Suppressor macrophage treated with lipopolysaccharide for 4 hours (primary cell): ENCODE data around the gene PPP1R1C.

Source experiments
- DNase-seq: peaks from one replicate; pipeline ENCODE4 v3.0.0-alpha.2; 2020

The PPP1R1C gene

DNA sequence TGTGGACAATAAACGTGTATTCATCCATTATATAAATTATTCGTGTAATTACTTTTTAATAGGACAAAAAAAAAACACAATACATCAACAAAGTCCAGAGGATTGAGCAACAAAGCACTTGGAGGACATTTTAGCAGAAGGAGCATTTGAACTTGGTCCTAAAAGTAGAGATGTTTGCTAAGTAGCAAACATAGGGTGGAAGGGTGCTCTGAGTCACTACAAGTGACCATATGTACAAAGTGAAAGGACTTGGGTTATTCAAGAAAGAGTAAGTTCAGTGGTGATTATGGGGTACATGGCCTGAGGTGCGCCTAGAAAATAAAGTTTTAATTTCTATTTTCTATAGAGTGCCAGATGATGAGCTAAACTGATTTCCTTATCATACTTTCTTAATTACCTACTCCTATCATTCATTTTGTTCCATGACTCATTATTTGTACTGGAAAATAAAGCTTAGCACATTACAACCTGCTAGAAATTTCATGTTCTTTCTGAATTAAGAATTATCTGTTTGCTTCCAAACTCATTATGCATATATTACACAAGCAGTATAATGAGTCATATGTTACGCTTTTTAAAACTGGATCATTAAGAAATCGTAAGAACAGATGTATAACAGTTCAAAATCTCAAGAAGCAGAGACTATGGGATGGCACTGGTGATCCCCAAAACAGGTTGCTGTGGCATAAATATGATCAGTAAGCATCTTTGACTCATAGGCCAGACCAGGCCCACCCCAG is 13.1 kb upstream of the PPP1R1C start:
- no peak for DNase-seq

GRCh38 chr2:181973171-181973783 is 12.4 kb upstream of the PPP1R1C start:
- DNase-seq, result no peak

GRCh38 chr2:181977661-181978350 is 7.8 kb upstream of the PPP1R1C start:
- peak; percentile 66 for DNase-seq

DNA sequence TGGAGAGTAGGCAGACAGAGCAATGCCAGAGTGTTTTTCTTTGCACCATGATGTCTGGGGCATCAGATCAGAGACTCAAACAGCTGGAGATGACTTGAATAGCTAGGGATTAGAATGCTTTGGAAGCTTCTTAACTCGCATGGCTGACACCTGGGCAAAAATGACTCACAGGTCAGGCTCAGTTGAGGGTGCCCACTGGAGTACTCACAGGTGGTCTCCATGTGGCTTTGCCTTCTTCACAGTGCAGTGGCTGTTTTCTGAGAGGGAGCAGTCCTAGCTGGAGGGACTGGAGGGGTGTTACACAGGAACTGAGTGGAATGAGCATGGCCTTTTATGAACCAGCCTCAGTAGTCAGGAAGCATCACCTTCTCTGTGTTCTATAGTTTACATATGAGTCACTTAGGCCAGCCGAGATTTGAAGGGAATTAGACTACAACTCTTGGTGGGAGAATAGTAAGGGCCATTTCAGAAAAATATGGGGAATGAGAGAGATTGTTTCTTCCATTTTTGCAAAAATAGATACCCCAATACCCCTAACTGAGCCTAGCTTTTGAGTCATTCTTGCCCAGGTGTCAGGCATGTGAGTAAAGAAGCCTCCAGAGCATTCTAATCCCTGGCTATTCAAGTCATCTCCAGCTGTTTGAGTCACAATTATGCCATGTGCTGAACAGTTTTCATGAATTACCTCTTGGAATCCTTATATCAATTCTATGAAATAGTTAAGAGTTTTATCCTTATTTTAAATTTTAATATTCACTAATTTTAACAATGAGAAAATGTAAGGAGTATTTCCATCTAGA is 7.1 kb upstream of the PPP1R1C start:
- DNase-seq, result no peak

DNA sequence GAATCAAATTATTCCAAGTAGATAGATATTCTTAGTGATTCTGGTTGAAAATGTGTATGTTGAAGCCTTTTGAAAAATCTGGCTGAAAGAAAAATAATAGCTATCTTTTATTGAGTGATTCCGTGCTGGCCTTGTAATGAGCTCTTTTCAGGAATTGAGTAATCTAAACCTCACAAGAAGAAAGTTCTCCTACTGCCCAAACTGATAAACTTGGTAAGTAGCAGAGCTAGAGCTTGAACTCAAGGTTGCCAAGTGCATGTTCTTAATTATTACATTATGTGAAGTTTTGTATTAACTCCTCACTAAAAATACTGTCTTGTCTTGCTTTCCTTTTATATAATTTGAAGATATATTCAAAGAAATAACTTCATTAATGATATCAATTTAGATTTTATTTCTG is 1.6 kb upstream of the PPP1R1C start:
- DNase-seq, result no peak

DNA sequence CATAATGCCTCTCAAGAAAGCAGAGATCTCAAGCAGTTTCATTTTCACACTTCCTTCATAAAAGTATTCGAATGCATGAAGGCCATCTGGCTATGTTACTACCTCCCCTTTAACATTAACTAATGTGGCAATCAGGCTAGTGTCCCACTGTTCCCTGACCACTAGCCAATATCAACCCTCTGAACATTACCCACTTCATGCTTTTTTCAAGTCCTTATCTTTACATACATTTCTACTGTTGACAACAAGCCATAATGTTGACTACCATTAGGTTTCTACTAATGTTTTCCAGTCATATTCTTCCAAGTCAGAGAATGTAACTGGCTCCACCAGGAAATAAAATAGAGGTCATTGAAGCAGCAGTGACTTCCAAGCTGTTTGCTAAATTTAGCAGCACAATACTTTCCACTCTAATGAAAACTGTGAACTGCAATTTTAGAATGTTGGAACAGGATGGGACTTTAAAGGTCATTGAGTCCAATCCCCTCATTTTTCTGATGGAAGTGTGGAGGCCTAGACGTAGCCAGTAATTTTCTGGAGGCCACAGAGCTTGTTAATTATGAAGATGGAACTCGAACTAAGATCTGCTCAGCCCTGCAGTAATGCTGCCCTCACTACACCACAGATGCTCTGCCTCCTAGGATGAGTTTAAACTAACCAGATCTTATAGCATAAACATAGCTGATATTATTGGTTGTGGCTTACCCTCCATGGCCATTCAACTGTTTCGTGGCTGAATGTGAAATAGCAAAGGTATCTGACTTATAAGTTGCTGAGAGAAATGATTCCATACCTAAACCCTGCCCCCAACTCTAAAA is 630 bp upstream of the PPP1R1C start:
- DNase-seq, result no peak

DNA sequence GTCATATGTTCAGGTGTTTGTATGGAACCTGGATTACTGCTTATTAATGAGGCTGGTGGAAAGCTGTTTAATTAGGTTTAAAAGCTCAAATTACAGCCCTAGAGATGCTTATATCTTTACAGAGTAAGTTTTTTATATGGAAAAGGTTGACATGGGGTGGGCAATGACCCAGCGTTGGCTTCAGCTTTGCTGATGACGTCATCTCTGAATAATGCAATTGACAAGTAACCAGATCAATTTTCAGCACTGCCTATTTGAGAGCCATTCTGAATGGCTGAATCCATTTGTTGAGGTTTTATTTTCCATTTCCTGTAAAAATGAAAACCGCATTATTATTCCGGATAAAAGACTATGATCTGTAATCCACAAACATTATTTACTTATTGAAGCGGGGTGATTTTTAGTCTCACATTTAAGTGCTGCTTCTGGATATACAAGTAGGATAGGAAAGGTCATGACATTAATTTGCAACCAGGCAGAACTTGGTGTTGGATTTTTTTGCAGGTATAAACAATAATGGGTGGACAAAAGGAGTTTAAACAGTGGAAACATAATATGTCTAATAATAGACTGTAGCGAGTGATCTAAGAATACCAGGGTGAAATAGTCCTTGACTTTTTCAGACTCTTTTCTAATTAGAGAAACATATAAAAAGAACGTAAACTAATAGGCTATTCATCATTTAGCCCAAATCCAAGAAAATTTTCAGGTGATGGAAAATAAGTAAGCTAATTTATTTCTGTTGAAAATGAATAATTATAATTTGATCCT is 2.7 kb downstream of the PPP1R1C start:
- no peak for DNase-seq

DNA sequence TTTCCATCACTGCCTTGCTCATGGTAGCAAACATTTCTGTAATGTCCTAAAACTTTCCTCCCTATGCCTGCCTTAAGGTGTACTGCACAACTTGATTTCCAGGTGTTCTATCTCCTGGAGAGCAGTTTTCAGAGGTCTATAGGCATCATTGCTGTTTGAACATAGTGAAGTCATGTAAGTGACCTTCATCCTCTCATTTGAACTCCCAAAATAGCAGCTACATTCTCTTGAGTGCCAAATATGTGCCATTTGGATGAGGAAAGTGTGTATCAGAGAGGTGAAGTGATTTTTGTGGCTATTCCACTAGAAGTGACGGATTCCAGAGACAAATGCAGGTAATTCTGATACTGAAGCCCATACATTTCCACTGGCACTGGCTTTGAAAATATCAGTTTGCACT is 3.4 kb downstream of the PPP1R1C start:
- no peak for DNase-seq

- peak; percentile 79 for DNase-seq
Measured at GRCh38 chr2:181991171-181991885, 5.7 kb downstream of the PPP1R1C start.

DNA sequence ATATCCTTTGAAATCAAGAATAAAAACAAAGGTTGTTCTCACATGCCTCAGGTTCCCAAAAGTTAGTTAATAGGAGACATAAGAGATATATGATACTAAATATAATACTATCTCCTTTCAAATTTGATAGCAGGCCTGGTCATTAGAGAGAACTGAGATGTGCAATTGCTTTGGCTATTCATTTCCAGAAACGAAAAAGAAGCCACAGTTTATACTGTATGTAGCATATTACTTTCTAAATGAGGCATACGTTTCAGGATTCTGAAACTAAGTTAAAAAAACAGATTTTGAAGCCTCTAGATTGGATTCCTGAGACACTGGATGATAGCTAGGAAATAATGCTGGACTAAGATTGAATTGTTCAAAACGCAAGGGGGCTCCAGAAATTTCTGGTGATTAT is 7.1 kb downstream of the PPP1R1C start:
- DNase-seq, result peak; percentile 12

DNA sequence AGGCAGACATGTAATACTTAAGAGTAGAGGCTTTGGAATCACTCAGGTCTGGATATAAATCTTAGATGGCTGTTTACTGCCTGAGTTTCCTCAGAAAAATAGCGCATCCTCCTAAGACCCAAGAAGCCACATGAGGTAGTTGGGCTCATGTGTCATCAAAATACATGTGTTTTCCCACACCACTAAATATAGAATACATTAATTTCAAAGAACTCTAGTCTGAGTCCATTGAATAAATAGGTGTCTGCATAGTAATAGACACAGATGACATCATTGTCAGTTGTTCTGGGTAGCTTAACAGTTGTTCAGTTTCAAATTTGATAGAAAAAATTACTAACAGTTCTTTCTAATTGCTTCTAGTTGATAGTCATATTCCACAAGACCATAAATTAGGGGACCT is 9.6 kb downstream of the PPP1R1C start:
- no peak for DNase-seq

GRCh38 chr2:181998041-181998835 is 12.6 kb downstream of the PPP1R1C start:
- DNase-seq, result peak; percentile 7

DNA sequence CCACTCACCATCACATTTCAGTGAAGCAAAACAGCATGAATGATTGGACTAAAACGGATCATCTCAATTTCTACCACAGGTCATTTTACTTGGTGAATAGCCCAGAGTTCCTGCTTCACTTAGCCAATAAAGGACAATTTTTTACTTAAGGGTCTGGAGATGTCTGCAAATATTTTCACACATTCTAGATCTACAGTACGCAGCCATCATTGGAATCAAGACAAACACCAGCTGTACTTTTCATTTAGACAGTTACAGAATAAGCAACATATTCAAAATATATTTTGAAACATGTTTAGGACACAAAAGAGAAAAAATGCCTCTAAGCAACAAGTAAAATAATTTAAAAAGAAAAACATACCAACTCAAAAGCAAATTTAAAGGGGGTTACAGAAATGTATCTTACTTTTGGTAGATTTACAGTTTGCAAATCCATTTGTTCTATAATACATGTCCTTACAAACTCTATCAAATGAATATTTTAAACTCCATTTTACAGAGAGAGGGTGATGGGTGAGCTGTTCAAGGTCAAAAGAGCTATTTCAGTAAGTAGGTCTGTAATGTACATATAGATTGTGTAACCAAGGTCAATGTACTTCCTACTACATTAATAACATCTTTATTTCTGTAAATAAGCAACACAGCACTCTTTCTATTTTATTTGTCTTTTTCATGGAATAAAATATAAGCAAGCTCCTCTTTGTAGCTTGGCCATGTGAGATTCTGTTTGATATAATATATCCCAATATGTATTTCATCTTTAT is 13.4 kb downstream of the PPP1R1C start:
- DNase-seq, result no peak

- DNase-seq, result no peak
Measured at GRCh38 chr2:181999911-182000310, 14.3 kb downstream of the PPP1R1C start.

DNA sequence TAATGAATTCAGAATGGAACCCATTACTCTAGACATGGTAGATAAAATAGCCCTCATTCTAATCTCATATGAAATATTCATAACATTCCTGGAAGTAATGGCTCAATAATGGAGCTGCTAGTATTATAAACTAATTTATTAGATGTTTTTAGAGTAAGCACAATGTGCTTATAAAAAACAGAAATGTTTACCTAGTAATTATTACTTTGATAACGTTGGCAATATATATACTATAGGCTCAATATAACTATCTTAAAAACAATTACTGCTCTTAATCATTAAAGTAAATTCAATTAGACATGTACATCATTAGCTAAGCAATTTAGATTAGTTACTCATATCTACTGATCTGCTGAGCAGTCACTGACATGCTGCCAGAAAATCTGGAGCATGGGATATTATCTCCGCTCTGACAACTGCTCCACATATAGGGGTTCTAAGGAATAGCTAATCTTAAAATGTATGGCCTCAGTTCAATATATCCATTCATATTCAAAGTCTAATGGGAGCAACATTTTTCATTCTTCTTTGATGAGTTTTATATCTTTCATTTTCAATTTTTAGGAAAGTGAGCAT is 19.4 kb downstream of the PPP1R1C start:
- DNase-seq, result no peak

DNA sequence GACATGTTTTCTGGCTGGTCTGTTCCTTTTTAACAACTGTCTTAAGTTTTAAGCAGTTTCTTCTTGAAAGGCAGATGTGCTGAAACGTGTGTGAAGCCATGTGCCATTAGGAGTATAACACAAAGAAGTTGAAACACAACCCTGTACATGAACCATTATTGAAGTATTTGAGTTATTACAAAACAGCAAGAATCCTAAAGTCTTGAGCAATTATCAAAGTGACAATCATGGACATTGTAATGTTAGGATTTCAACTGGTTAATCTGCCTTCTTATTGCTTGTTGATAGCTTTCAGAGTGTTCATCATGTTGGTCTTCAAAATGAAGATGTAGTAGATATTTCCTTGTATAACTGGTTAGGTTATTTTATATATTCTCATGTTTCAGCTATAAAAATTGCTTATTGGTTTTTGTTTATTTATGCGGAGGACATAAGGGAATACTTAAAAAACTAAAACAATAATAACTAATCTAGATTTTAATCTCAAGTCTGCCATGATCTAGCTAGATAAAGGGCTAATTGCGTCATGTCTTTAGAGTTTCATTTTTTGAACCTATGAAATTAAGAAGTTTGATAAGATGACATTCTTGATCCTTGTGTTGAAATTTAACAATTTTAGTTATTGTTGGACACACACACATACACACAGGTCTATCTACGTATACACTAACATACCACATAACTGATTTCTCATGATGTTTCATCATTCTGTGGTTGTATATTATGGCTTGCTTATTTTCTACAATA is 21.1 kb downstream of the PPP1R1C start:
- no peak for DNase-seq

DNA sequence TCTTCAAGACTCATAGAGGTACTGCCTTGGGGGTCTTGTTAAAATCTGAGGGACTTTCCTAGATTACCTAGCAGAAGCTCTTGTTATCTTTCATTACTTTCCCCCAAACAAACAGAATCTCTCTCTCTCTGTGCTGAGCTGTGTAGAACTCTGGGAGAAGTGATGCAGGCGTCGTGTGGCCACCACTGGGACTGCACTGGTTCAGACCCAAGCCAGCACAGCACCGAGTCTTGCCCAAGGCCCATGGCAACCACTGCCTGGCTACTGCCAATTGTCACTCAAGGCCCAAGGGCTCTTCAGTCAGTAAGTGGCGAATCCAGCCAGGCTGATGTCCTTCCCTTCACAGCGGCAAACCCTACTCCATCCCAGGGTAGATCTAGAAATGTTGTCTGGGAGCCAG is 28.6 kb downstream of the PPP1R1C start:
- DNase-seq, result no peak
